ENCODE data around the gene PRKRA.

GRCh38 chr2:178450774-178451525, at the start of gene PRKRA, which contains the start of gene PJVK:
- TF ChIP-seq CTCF (IDR thresholded peaks at IDR 0.05), result no peak
- TF ChIP-seq EZH2 (IDR thresholded peaks at IDR 0.05), result no peak
